HEK293 (cell line): ENCODE results near the gene KLK11.

Experiments
- ATF2 ChIP-seq: fragments of 450-650 bp; formaldehyde crosslinking; IDR thresholded peaks from 2 replicates; pipeline ENCODE4 v1.5.1; 2016; ENCODE audit warnings: missing biosample characterization, missing genetic modification characterization, low read depth
- CTCF ChIP-seq: fragments of 450-650 bp; formaldehyde crosslinking; IDR thresholded peaks from 2 replicates; pipeline ENCODE4 v1.5.1; 2016; ENCODE audit warnings: missing biosample characterization, missing genetic modification characterization
- PRDM6 ChIP-seq: fragments of 450-650 bp; formaldehyde crosslinking; IDR thresholded peaks from 2 replicates; pipeline ENCODE4 v1.5.1; 2017; ENCODE audit warnings: missing biosample characterization, missing genetic modification characterization
- RBAK ChIP-seq: fragments of 450-650 bp; formaldehyde crosslinking; IDR thresholded peaks from 2 replicates; pipeline ENCODE4 v1.5.1; 2016; ENCODE audit warnings: missing biosample characterization, missing genetic modification characterization
- TSHZ1 ChIP-seq: fragments of 450-650 bp; formaldehyde crosslinking; IDR thresholded peaks from 2 replicates; pipeline ENCODE4 v1.5.1; 2016; ENCODE audit warnings: missing biosample characterization, missing genetic modification characterization, borderline replicate concordance
- ZBTB21 ChIP-seq: fragments of 450-650 bp; formaldehyde crosslinking; IDR thresholded peaks from 2 replicates; pipeline ENCODE4 v1.5.1; 2017; ENCODE audit warnings: missing biosample characterization, missing genetic modification characterization
- ZNF114 ChIP-seq: fragments of 450-650 bp; formaldehyde crosslinking; IDR thresholded peaks from 2 replicates; pipeline ENCODE4 v1.5.0; 2017; ENCODE audit warnings: missing biosample characterization, missing genetic modification characterization
- ZNF423 ChIP-seq: fragments of 450-650 bp; formaldehyde crosslinking; IDR thresholded peaks from 2 replicates; pipeline ENCODE4 v1.5.1; 2016; ENCODE audit warnings: missing biosample characterization, missing genetic modification characterization
- ZNF449 ChIP-seq: fragments of 450-650 bp; formaldehyde crosslinking; IDR thresholded peaks from 2 replicates; pipeline ENCODE4 v1.5.1; 2017; ENCODE audit warnings: missing biosample characterization, mild to moderate bottlenecking, missing genetic modification characterization, moderate library complexity
- ZNF623 ChIP-seq: fragments of 450-650 bp; formaldehyde crosslinking; IDR thresholded peaks from 2 replicates; pipeline ENCODE4 v1.5.1; 2016; ENCODE audit warnings: missing biosample characterization, missing genetic modification characterization
- ZNF768 ChIP-seq: fragments of 450-650 bp; formaldehyde crosslinking; IDR thresholded peaks from 2 replicates; pipeline ENCODE4 v1.5.1; 2018; ENCODE audit warnings: missing biosample characterization, mild to moderate bottlenecking, missing genetic modification characterization
- ZNF785 ChIP-seq: fragments of 450-650 bp; formaldehyde crosslinking; IDR thresholded peaks from 2 replicates; pipeline ENCODE4 v1.5.1; 2016; ENCODE audit warnings: missing biosample characterization, missing genetic modification characterization

GRCh38 chr19:50975766-50976165, 50.6 kb downstream of the KLK11 start:
- TF ChIP-seq PRDM6 (no peak), TSHZ1 (tag by site-specific recombination) (no peak), CTCF (tag by site-specific recombination) (no peak), ZNF768 (tag by site-specific recombination) (no peak), RBAK (tag by site-specific recombination) (no peak), ZNF449 (no peak), ZBTB21 (tag by site-specific recombination) (no peak), ZNF785 (no peak), ZNF423 (no peak), ZNF114 (no peak), ZNF623 (tag by site-specific recombination) (no peak), ATF2 (tag by site-specific recombination) (no peak)
